Astrocyte (in vitro differentiated cells and primary cell): Measurements from ENCODE around the gene DLX2. TPM values are rescaled to one million over a fixed set of nuclear protein-coding genes. Genes with fewer than 3 reads are reported as not detected.

Experiments used
- DNase-seq: peaks from one replicate; pipeline ENCODE4 v3.0.0-alpha.2; 2010; ENCODE audit warnings: low read depth
- FAIRE-seq: peaks from 2 replicates; lab custom pipeline; 2011; peaks lifted over from hg19 to GRCh38; lab: Jason Lieb, UNC
- H2AFZ ChIP-seq: 2 replicates; pipeline ENCODE4 v1.6.0; 2012; ENCODE audit warnings: low read depth, low read length, inconsistent platforms
- H3K27ac ChIP-seq: 2 replicates; pipeline ENCODE4 v1.5.1; 2011; ENCODE audit warnings: low read depth, low read length, inconsistent platforms
- H3K27me3 ChIP-seq: 2 replicates; pipeline ENCODE4 v1.6.0; 2011; ENCODE audit warnings: low read length, inconsistent platforms; ENCODE audit not compliant: insufficient read depth
- H3K36me3 ChIP-seq: 2 replicates; pipeline ENCODE4 v1.5.1; 2011; ENCODE audit warnings: low read length, inconsistent platforms; ENCODE audit not compliant: insufficient read depth
- H3K4me1 ChIP-seq: 2 replicates; pipeline ENCODE4 v1.5.1; 2011; ENCODE audit warnings: low read length, inconsistent platforms; ENCODE audit not compliant: insufficient read depth
- H3K4me2 ChIP-seq: 2 replicates; pipeline ENCODE4 v1.6.0; 2012; ENCODE audit warnings: low read length, inconsistent platforms
- H3K4me3 ChIP-seq: 2 replicates; pipeline ENCODE4 v1.5.1; 2011; ENCODE audit warnings: low read depth, mild to moderate bottlenecking, low read length, inconsistent platforms; ENCODE audit not compliant: insufficient read depth
- H3K79me2 ChIP-seq: 2 replicates; pipeline ENCODE4 v1.6.0; 2012; ENCODE audit warnings: mild to moderate bottlenecking, low read length, inconsistent platforms; ENCODE audit not compliant: insufficient read depth
- H3K9ac ChIP-seq: 2 replicates; pipeline ENCODE4 v1.6.0; 2012; ENCODE audit warnings: mild to moderate bottlenecking, low read length, inconsistent platforms
- H3K9me3 ChIP-seq: 2 replicates; pipeline ENCODE4 v1.5.1; 2012; ENCODE audit warnings: low read depth, mild to moderate bottlenecking, low read length, inconsistent platforms; ENCODE audit not compliant: insufficient read depth
- H4K20me1 ChIP-seq: 2 replicates; pipeline ENCODE4 v1.6.0; 2012; ENCODE audit warnings: low read length, inconsistent platforms; ENCODE audit not compliant: insufficient read depth
- H3K27ac Mint-ChIP-seq: one replicate; pipeline ENCODE4 v1.8.0; 2021; ENCODE audit warnings: mild to moderate bottlenecking, mixed read lengths; ENCODE audit not compliant: unreplicated experiment
- H3K27me3 Mint-ChIP-seq: one replicate; pipeline ENCODE4 v1.8.0; 2021; ENCODE audit warnings: low read depth, mixed read lengths; ENCODE audit not compliant: unreplicated experiment
- H3K36me3 Mint-ChIP-seq: one replicate; pipeline ENCODE4 v1.8.0; 2021; ENCODE audit warnings: low read depth, mixed read lengths; ENCODE audit not compliant: unreplicated experiment
- H3K4me1 Mint-ChIP-seq: one replicate; pipeline ENCODE4 v1.8.0; 2021; ENCODE audit warnings: low read depth, mixed read lengths; ENCODE audit not compliant: unreplicated experiment
- H3K4me3 Mint-ChIP-seq: one replicate; pipeline ENCODE4 v1.8.0; 2021; ENCODE audit warnings: mild to moderate bottlenecking, moderate library complexity, mixed read lengths; ENCODE audit not compliant: unreplicated experiment
- H3K9me3 Mint-ChIP-seq: one replicate; pipeline ENCODE4 v1.8.0; 2021; ENCODE audit warnings: mild to moderate bottlenecking, mixed read lengths; ENCODE audit not compliant: unreplicated experiment
- EZH2 ChIP-seq: IDR thresholded peaks from 2 replicates; pipeline ENCODE4 v1.6.1; 2012; ENCODE audit warnings: mild to moderate bottlenecking, low read length, inconsistent platforms; ENCODE audit not compliant: insufficient read depth
- total RNA-seq: library from RNA; stranded (reverse); gene quantifications from 2 replicates; pipeline ENCODE4 v1.2.1, GENCODE V29; 2021
- TF ChIP-seq, protein P1 (sequence below): IDR thresholded peaks from 2 replicates; pipeline ENCODE4 v1.5.1; 2011; ENCODE audit warnings: low read depth, mild to moderate bottlenecking, inconsistent platforms, low read length, moderate library complexity; ENCODE audit not compliant: insufficient read depth

The DLX2 gene
- total RNA-seq, 1 donor from 2014 or later = 2.2 TPM

DNA sequence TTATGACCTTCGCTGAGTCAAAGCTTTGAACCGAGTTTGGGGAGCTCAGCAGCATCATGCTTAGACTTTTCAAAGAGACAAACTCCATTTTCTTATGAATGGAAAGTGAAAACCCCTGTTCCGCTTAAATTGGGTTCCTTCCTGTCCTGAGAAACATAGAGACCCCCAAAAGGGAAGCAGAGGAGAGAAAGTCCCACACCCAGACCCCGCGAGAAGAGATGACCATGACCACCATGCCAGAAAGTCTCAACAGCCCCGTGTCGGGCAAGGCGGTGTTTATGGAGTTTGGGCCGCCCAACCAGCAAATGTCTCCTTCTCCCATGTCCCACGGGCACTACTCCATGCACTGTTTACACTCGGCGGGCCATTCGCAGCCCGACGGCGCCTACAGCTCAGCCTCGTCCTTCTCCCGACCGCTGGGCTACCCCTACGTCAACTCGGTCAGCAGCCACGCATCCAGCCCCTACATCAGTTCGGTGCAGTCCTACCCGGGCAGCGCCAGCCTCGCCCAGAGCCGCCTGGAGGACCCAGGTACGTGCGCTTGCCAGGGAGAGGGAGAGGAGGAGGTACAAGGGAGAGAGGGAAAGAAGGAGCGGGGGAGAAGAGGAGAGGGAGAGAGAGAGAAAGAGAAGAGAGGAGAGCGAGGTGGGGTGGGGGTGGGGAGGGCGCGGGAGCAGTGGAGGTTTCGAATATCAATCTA is 17.1 kb downstream of the DLX2 start, which contains the start of gene DLX1:
Gene DLX1, plus strand, starts transcription at position 48 of the 700 bp plus-strand sequence. Its CDS starts 171 bp downstream, at position 219.
- Histone ChIP-seq H2AFZ (peak within 1 kb of the TSS; percentile 72), H3K9ac (no peak within 1 kb of the TSS), H3K4me2 (peak within 1 kb of the TSS; percentile 91), H3K36me3 (no peaks in the 10 kb centered on the region), H4K20me1 (peaks cover 40% of the 10 kb centered on the region), H3K79me2 (no peaks in the 10 kb centered on the region), H3K9me3 (peaks cover 6% of the 10 kb centered on the region), H3K27ac (no peak within 1 kb of the TSS), H3K27me3 (peaks cover 95% of the 10 kb centered on the region), H3K4me3 (peak within 1 kb of the TSS; percentile 42), H3K4me1 (peaks cover 6% of the 10 kb centered on the region)
- H3K36me3 Mint-ChIP-seq = peaks cover 8% of the 10 kb centered on the region
- peak within 1 kb of the TSS; percentile 89 for H3K27ac Mint-ChIP-seq
- TF ChIP-seq, protein P1, sequence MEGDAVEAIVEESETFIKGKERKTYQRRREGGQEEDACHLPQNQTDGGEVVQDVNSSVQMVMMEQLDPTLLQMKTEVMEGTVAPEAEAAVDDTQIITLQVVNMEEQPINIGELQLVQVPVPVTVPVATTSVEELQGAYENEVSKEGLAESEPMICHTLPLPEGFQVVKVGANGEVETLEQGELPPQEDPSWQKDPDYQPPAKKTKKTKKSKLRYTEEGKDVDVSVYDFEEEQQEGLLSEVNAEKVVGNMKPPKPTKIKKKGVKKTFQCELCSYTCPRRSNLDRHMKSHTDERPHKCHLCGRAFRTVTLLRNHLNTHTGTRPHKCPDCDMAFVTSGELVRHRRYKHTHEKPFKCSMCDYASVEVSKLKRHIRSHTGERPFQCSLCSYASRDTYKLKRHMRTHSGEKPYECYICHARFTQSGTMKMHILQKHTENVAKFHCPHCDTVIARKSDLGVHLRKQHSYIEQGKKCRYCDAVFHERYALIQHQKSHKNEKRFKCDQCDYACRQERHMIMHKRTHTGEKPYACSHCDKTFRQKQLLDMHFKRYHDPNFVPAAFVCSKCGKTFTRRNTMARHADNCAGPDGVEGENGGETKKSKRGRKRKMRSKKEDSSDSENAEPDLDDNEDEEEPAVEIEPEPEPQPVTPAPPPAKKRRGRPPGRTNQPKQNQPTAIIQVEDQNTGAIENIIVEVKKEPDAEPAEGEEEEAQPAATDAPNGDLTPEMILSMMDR = no peak
- TF ChIP-seq EZH2 = no peak
- H3K4me3 Mint-ChIP-seq = peak within 1 kb of the TSS; percentile 77
- H3K9me3 Mint-ChIP-seq = peaks cover 32% of the 10 kb centered on the region
- peaks cover 84% of the 10 kb centered on the region for H3K27me3 Mint-ChIP-seq
- DNase-seq = no peak
- H3K4me1 Mint-ChIP-seq = peaks cover 5% of the 10 kb centered on the region
- FAIRE-seq = peak; percentile 39

DNA sequence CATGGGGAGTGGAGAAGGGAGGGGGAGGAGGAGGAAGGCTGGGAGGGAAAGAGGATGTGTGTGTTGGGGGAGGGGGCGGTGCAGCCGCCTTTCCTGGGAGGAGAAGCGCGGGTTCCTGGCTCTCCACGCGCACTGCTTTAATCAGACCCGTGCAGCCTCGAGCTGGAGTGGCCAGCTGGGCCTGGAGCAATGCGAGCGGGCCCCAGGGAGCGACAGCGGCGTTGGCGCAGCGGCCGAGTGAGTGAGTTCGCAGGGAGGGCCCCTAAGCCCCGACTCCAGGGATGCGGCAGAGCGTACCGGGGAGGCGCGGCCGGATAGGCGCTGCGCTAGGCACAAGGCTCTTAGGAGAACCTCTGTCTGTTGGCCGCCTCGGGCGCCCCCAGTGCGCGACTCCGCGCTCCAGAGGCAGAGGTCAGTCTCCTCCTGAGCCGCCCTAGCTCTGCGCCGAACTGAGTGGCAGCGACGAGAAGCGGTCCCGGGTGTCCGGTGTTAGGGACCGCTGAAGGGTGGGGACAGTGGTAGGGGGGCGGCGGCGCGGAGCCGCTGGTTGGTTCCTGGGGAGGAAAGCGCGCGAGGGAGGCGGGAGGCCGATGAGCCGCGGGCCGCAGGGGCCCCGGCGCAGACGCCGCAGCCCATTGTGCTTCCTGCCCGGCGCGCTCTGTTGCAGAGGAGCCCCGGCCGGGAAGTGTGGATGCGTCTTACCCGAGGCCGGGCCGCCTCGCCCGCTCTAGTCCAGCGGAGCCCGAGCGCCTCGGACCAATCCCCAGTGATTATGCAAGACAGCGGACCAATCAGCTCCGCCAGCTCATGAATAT is 17.8 kb downstream of the DLX2 start:
- no peak for FAIRE-seq
- Mint-ChIP-seq H3K36me3 (peaks cover 12% of the 10 kb centered on the region), H3K27me3 (peaks cover 84% of the 10 kb centered on the region)

More for the DNA sequence above, 17.8 kb downstream of the DLX2 start:
- Histone ChIP-seq H2AFZ (peak overlapping the region; percentile 72), H3K27me3 (peaks cover 95% of the 10 kb centered on the region), H3K4me2 (peak overlapping the region; percentile 91), H3K9ac (no peak overlapping the region), H3K4me1 (peaks cover 6% of the 10 kb centered on the region), H3K36me3 (no peaks in the 10 kb centered on the region), H3K9me3 (peaks cover 6% of the 10 kb centered on the region), H4K20me1 (peaks cover 40% of the 10 kb centered on the region), H3K4me3 (peak overlapping the region; percentile 42), H3K79me2 (no peaks in the 10 kb centered on the region), H3K27ac (no peak overlapping the region)
- Mint-ChIP-seq H3K9me3 (peaks cover 38% of the 10 kb centered on the region), H3K27ac (peak overlapping the region; percentile 69), H3K4me3 (peak overlapping the region; percentile 77), H3K4me1 (peaks cover 5% of the 10 kb centered on the region)
- peak; percentile 84 for DNase-seq
- TF ChIP-seq EZH2 = peak; percentile 51
- TF ChIP-seq, protein P1 = no peak
